HT1080 (cell line): Measurements from ENCODE around the gene ENTREP1. TPM values are rescaled to one million over a fixed set of nuclear protein-coding genes. Genes with fewer than 3 reads are reported as not detected.

Source experiments
- DNase-seq: peaks from one replicate; pipeline ENCODE4 v3.0.0-alpha.2; 2015; ENCODE audit warnings: low read depth
- total RNA-seq: library from RNA; depleted of rRNA; stranded (reverse); fragments of >200 nt; shearing (Covaris generic); gene quantifications from 2 replicates; pipeline ENCODE4 v1.2.3, GENCODE V29; 2014

ENTREP1 gene
- total RNA-seq, 1 experiment from 2014 or later, result 0.51 TPM

GRCh38 chr9:69364510-69365150, 39.6 kb downstream of the ENTREP1 start:
- no peak for DNase-seq

- DNase-seq, result peak; percentile 19
Measured at GRCh38 chr9:69370430-69370829, 45.4 kb downstream of the ENTREP1 start.

- no peak for DNase-seq
Measured at GRCh38 chr9:69371001-69371400, 46.0 kb downstream of the ENTREP1 start.

- peak; percentile 85 for DNase-seq
Measured at GRCh38 chr9:69376651-69377050, 51.6 kb downstream of the ENTREP1 start.

GRCh38 chr9:69377291-69377690, 52.3 kb downstream of the ENTREP1 start:
- no peak for DNase-seq

GRCh38 chr9:69377981-69378380, 53.0 kb downstream of the ENTREP1 start:
- DNase-seq, result no peak

- peak; percentile 85 for DNase-seq
Measured at GRCh38 chr9:69379270-69379982, 54.4 kb downstream of the ENTREP1 start.

- DNase-seq, result no peak
Measured at GRCh38 chr9:69380301-69380700, 55.3 kb downstream of the ENTREP1 start.

- DNase-seq, result peak; percentile 77
Measured at GRCh38 chr9:69380811-69381210, 55.8 kb downstream of the ENTREP1 start.

- no peak for DNase-seq
Measured at GRCh38 chr9:69382135-69382534, 57.1 kb downstream of the ENTREP1 start.

GRCh38 chr9:69385581-69386033, 60.6 kb downstream of the ENTREP1 start:
- no peak for DNase-seq

GRCh38 chr9:69386651-69387050, 61.6 kb downstream of the ENTREP1 start:
- no peak for DNase-seq

GRCh38 chr9:69388596-69388995, 63.6 kb downstream of the ENTREP1 start:
- no peak for DNase-seq

- no peak for DNase-seq
Measured at GRCh38 chr9:69389437-69389995, 64.5 kb downstream of the ENTREP1 start.

GRCh38 chr9:69391487-69391886, 66.5 kb downstream of the ENTREP1 start:
- DNase-seq, result no peak

GRCh38 chr9:69391946-69392345, 66.9 kb downstream of the ENTREP1 start:
- DNase-seq, result no peak

GRCh38 chr9:69392826-69393225, 67.8 kb downstream of the ENTREP1 start:
- DNase-seq, result no peak

GRCh38 chr9:69393425-69393824, 68.4 kb downstream of the ENTREP1 start:
- no peak for DNase-seq

GRCh38 chr9:69395718-69396117, 70.7 kb downstream of the ENTREP1 start:
- no peak for DNase-seq

GRCh38 chr9:69396759-69397158, 71.7 kb downstream of the ENTREP1 start:
- no peak for DNase-seq

GRCh38 chr9:69397384-69398214, 72.6 kb downstream of the ENTREP1 start:
- DNase-seq, result no peak

GRCh38 chr9:69400470-69400869, 75.5 kb downstream of the ENTREP1 start:
- DNase-seq, result no peak
